Fibroblast of lung (primary cell): ENCODE results near the gene EEF1A2.

Experiments
- EZH2 ChIP-seq: IDR thresholded peaks from 2 replicates; pipeline ENCODE4 v1.5.1; 2012; ENCODE audit warnings: low read length, control low read depth, mild to moderate bottlenecking; ENCODE audit errors: missing control alignments
- TF ChIP-seq, protein P1 (sequence below), 2 donors: IDR thresholded peaks in 1 of 2; conservative IDR thresholded peaks in 1 of 2; 1 replicate in 1 of 2; 2 replicates in 1 of 2; pipeline ENCODE4 v1.5.1; 2011 to 2012; ENCODE audit warnings: low read length in 2 of 2, control low read depth in 1 of 2, inconsistent platforms in 1 of 2, low read depth in 1 of 2, mild to moderate bottlenecking in 1 of 2

DNA sequence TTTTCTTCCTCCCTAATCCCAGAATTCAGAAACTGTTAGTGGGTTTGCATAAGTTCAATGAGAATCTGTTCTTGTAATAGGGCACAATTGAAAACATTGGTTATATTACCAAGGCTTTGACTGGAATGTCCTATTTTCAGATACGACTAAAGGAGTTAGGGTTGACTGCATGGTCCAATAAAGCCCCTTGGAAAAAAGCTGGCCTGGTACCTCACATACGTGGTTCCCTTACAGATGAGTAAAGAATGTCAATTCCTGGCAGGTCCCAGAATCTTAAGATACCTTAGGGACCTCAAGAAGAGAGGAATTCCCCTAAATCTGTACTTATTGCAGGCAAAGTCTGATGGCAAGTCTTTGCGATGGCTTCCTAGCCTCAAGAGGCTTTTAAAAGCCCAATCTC, 26.3 kb upstream of the EEF1A2 start:
- TF ChIP-seq, protein P1, sequence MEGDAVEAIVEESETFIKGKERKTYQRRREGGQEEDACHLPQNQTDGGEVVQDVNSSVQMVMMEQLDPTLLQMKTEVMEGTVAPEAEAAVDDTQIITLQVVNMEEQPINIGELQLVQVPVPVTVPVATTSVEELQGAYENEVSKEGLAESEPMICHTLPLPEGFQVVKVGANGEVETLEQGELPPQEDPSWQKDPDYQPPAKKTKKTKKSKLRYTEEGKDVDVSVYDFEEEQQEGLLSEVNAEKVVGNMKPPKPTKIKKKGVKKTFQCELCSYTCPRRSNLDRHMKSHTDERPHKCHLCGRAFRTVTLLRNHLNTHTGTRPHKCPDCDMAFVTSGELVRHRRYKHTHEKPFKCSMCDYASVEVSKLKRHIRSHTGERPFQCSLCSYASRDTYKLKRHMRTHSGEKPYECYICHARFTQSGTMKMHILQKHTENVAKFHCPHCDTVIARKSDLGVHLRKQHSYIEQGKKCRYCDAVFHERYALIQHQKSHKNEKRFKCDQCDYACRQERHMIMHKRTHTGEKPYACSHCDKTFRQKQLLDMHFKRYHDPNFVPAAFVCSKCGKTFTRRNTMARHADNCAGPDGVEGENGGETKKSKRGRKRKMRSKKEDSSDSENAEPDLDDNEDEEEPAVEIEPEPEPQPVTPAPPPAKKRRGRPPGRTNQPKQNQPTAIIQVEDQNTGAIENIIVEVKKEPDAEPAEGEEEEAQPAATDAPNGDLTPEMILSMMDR (conservative IDR thresholded peaks at IDR 0.05 in 1 of 2, IDR thresholded peaks at IDR 0.05 in 1 of 2; ENCODE audit: low read depth in 1 of 2, low read length in 2 of 2): no peak
- no peak for TF ChIP-seq EZH2
